Endothelial cell of umbilical vein (primary cell): ENCODE measurements around the gene KCNH2. TPM values are rescaled to one million over a fixed set of nuclear protein-coding genes. Genes with fewer than 3 reads are reported as not detected.

Experiments
- BruUV-seq: library from RNA; stranded (reverse); fragments of 400-500 nt; replicated peaks from 2 replicates; lab custom pipeline; 2021; lab: Mats Ljungman, UMichigan
- CTCF ChIA-PET: fragments of 300-600, 350-600 bp; sonication (Branson Sonifier 250); formaldehyde crosslinking; loops from one replicate; lab custom pipeline; 2021; ENCODE audit warnings: antibody characterized with exemption, inconsistent platforms; lab: Charles Lee
- POLR2A ChIA-PET: fragments of 300-600, 350-600 bp; sonication (Branson Sonifier 250); formaldehyde crosslinking; loops from one replicate; lab custom pipeline; 2021; ENCODE audit warnings: antibody characterized with exemption, inconsistent platforms; lab: Charles Lee
- DNase-seq: peaks from one replicate; pipeline ENCODE4 v3.0.0-alpha.2; 2011; ENCODE audit warnings: low read depth, low spot score
- FAIRE-seq: peaks from 2 replicates; lab custom pipeline; 2011; peaks lifted over from hg19 to GRCh38; lab: Jason Lieb, UNC
- H2AFZ ChIP-seq: 2 replicates; pipeline ENCODE4 v1.6.0; 2012; ENCODE audit warnings: low read depth, low read length, control low read depth, inconsistent platforms
- H3K27ac ChIP-seq: 2 replicates; pipeline ENCODE4 v1.5.1; 2011; ENCODE audit warnings: low read depth, mild to moderate bottlenecking, control low read depth, low read length, moderate library complexity; ENCODE audit not compliant: insufficient read depth
- H3K27me3 ChIP-seq, 2 experiments: 2 replicates each; pipeline versions ENCODE4 v1.6.0 to v1.6.1; 2011; ENCODE audit warnings: low read length in 2 of 2, mixed read lengths in 1 of 2; ENCODE audit not compliant: control insufficient read depth in 2 of 2, insufficient read depth in 2 of 2
- H3K36me3 ChIP-seq, 2 experiments: 2 replicates in 1 of 2; 3 replicates in 1 of 2; pipeline ENCODE4 v1.5.1; 2011; ENCODE audit warnings: low read length in 2 of 2, mild to moderate bottlenecking in 1 of 2, moderate library complexity in 1 of 2; ENCODE audit not compliant: control insufficient read depth in 2 of 2, insufficient read depth in 2 of 2; ENCODE audit errors: extremely low read depth in 1 of 2
- H3K4me1 ChIP-seq: 3 replicates; pipeline ENCODE4 v1.5.1; 2011; ENCODE audit warnings: mild to moderate bottlenecking, low read length; ENCODE audit not compliant: control insufficient read depth, insufficient read depth; ENCODE audit errors: extremely low read depth
- H3K4me2 ChIP-seq: 2 replicates; pipeline ENCODE4 v1.6.1; 2011; ENCODE audit warnings: low read length, control low read depth, mixed read lengths; ENCODE audit not compliant: insufficient read depth
- H3K4me3 ChIP-seq, 3 experiments: fragments of 200-600 bp in 1 of 3; sonication (generic), shearing (Covaris generic) in 1 of 3; replicated peaks in 1 of 3; 2 replicates each; pipeline ENCODE4 v1.5.1; 2011 to 2016; ENCODE audit warnings: control low read depth in 3 of 3, low read length in 3 of 3, mild to moderate bottlenecking in 2 of 3, inconsistent platforms in 1 of 3, low read depth in 1 of 3, moderate library complexity in 1 of 3; ENCODE audit not compliant: insufficient read depth in 1 of 3
- H3K79me2 ChIP-seq: 2 replicates; pipeline ENCODE4 v1.6.0; 2012; ENCODE audit warnings: low read length, inconsistent platforms; ENCODE audit not compliant: control insufficient read depth, insufficient read depth
- H3K9ac ChIP-seq: replicated peaks from 2 replicates; pipeline ENCODE3; 2011; ENCODE audit warnings: low read length, control low read depth; ENCODE audit not compliant: insufficient read depth; ENCODE audit errors: extremely low read depth
- H3K9me1 ChIP-seq: replicated peaks from 3 replicates; pipeline ENCODE4 v1.6.0; 2011; ENCODE audit warnings: mild to moderate bottlenecking, low read length; ENCODE audit not compliant: control insufficient read depth, insufficient read depth; ENCODE audit errors: extremely low read depth
- H3K9me3 ChIP-seq: replicated peaks from 2 replicates; pipeline ENCODE4 v1.5.1; 2012; ENCODE audit warnings: low read length, inconsistent platforms; ENCODE audit not compliant: control insufficient read depth, insufficient read depth
- H4K20me1 ChIP-seq: replicated peaks from 2 replicates; pipeline ENCODE3; 2011; ENCODE audit warnings: mild to moderate bottlenecking, low read length; ENCODE audit not compliant: control insufficient read depth, insufficient read depth; ENCODE audit errors: extremely low read depth
- CTCF ChIP-seq, 2 donors: IDR thresholded peaks; 1 replicate in 1 of 2; 2 replicates in 1 of 2; pipeline ENCODE4 v1.5.1; 2011; ENCODE audit warnings: low read length in 2 of 2, mild to moderate bottlenecking in 2 of 2, moderate library complexity in 2 of 2, control low read depth in 1 of 2, inconsistent platforms in 1 of 2, low read depth in 1 of 2; ENCODE audit not compliant: insufficient read depth in 1 of 2; ENCODE audit errors: extremely low read depth in 1 of 2
- FOS ChIP-seq: IDR thresholded peaks from 2 replicates; pipeline ENCODE4 v1.6.1; 2011; ENCODE audit warnings: mild to moderate bottlenecking, low read length, moderate library complexity, borderline replicate concordance; ENCODE audit not compliant: insufficient read depth
- GATA2 ChIP-seq: IDR thresholded peaks from 2 replicates; pipeline ENCODE4 v1.7.0; 2011; ENCODE audit warnings: low read depth, mild to moderate bottlenecking, moderate library complexity, mixed read lengths, low read length; ENCODE audit not compliant: insufficient read length, insufficient read depth
- POLR2A ChIP-seq: IDR thresholded peaks from 2 replicates; pipeline ENCODE4 v1.6.1; 2012; ENCODE audit warnings: low read depth, mild to moderate bottlenecking, control low read depth, low read length
- POLR2AphosphoS5 ChIP-seq: IDR thresholded peaks from 2 replicates; pipeline ENCODE4 v1.6.1; 2012; ENCODE audit warnings: low read depth, mild to moderate bottlenecking, control low read depth, low read length, moderate library complexity; ENCODE audit not compliant: insufficient read depth
- dilution Hi-C: fragments of 300-500 bp; cut with MboI; formaldehyde crosslinking; loops from one replicate; pipeline ENCODE4 v1.15.0; 2019; ENCODE audit warnings: low sequenced_read_pairs; ENCODE audit not compliant: extremely low pct_ligation_motif_present
- intact Hi-C: fragments of 100-400 bp; cut with micrococcal nuclease; formaldehyde crosslinking; loops from one replicate; pipeline ENCODE4 v1.10.0; 2022
- polyA plus RNA-seq, 4 experiments: library from polyadenylated mRNA; depleted of rRNA in 3 of 4; stranded (reverse) in 3 of 4; unstranded in 1 of 4; fragments of >200 nt; gene quantifications; 2 replicates each; pipeline versions ENCODE4 v1.2.1 to v1.2.3, GENCODE V29; 2011 to 2012; ENCODE audit warnings: missing spikeins in 1 of 4
- total RNA-seq: library from RNA; stranded (reverse); gene quantifications from 2 replicates; pipeline ENCODE4 v1.2.3, GENCODE V29; 2021

KCNH2 gene
- total and polyA plus RNA-seq, 2 donors (not counting 3 experiments of a cell fraction or from before 2014, with no cell fraction given), result 0.03 to 0.09 TPM

- BruUV-seq, result no TSS peak
- H3K9me1 ChIP-seq, result no peaks in the 10 kb centered on the region
- no peak overlapping the region for H3K4me2 ChIP-seq
- no peak overlapping the region for H3K4me3 ChIP-seq
- H2AFZ ChIP-seq, result no peak overlapping the region
- peaks cover 7 to 19% of the 10 kb centered on the region in 2 experiments for H3K27me3 ChIP-seq
- H4K20me1 ChIP-seq, result no peaks in the 10 kb centered on the region
- no peak overlapping the region for H3K9ac ChIP-seq
- no peaks in the 10 kb centered on the region for H3K36me3 ChIP-seq
- H3K27ac ChIP-seq, result no peak overlapping the region
- H3K4me1 ChIP-seq, result no peaks in the 10 kb centered on the region
- CTCF ChIA-PET, result interaction anchor here (1.0 to 3.2 kb wide), 7 partner anchors 18 to 158 kb away, joined by 3 to 26 read pairs (median 8); no protein-coding TSS in a partner anchor
- TF ChIP-seq CTCF (IDR thresholded peaks at IDR 0.05; ENCODE audit: extremely low read depth in 1 of 2, insufficient read depth in 1 of 2, low read depth in 1 of 2, low read length in 2 of 2) (peak; percentile 44 to 76), POLR2AphosphoS5 (no peak), POLR2A (no peak), FOS (no peak), GATA2 (no peak)
- peak; percentile 27 for DNase-seq
- H3K79me2 ChIP-seq, result no peaks in the 10 kb centered on the region
- POLR2A ChIA-PET, result no interaction called here
- peak; percentile 18 for FAIRE-seq
- intact Hi-C loops (no loop called here), dilution Hi-C loops (no loop called here)
- no peaks in the 10 kb centered on the region for H3K9me3 ChIP-seq
Observed at GRCh38 chr7:150966002-150966401, 12.1 kb downstream of the KCNH2 start.
